Adrenal gland (tissue), 5 donors: ENCODE measurements around the gene DMD.

Experiments used
- CTCF ChIP-seq, 6 experiments: fragments of 450-650 bp in 4 of 6; fragments of 200-600 bp in 2 of 6; sonication (generic) in 1 of 6; IDR thresholded peaks; 1 replicate in 5 of 6; 2 replicates in 1 of 6; pipeline versions ENCODE4 v1.5.1 to v1.8.0; 2016 to 2021; ENCODE audit warnings: antibody characterized with exemption in 6 of 6, mild to moderate bottlenecking in 2 of 6, moderate library complexity in 1 of 6
- POLR2A ChIP-seq, 2 donors: fragments of 450-650 bp; IDR thresholded peaks; one replicate each; pipeline ENCODE4 v1.6.1; 2017; ENCODE audit warnings: antibody characterized with exemption in 2 of 2, mild to moderate bottlenecking in 2 of 2, moderate library complexity in 1 of 2
- donor health status: DM: no; HTN: no; CAD: no.

GRCh38 chrX:31459361-31459760, 1752.0 kb downstream of the DMD start:
- TF ChIP-seq CTCF (IDR thresholded peaks at IDR 0.05) (no peak), POLR2A (IDR thresholded peaks at IDR 0.05) (no peak)
